IMR-90 (cell line): Measurements from ENCODE around the gene TST. TPM values are rescaled to one million over a fixed set of nuclear protein-coding genes. Genes with fewer than 3 reads are reported as not detected.

Source experiments
- ATAC-seq: fragments of 200-7000 bp; cut with Tn5 transposase; 2 replicates; pipeline ENCODE4 v1.9.1; 2020; ENCODE audit warnings: low read depth, mild to moderate bottlenecking, moderate library complexity
- BruUV-seq: library from RNA; stranded (reverse); fragments of 400-500 nt; replicated peaks from 2 replicates; lab custom pipeline; 2021; lab: Mats Ljungman, UMichigan
- CTCF ChIA-PET: fragments of 300-600 bp; formaldehyde crosslinking; extraction: SDS; loops from one replicate; lab custom pipeline; 2021; ENCODE audit warnings: antibody characterized with exemption; lab: Yijun Ruan, JAX
- POLR2A ChIA-PET: fragments of 300-600 bp; sonication (Branson Sonifier 250); formaldehyde crosslinking; loops from one replicate; lab custom pipeline; 2022; ENCODE audit warnings: antibody characterized with exemption; ENCODE audit not compliant: unreplicated experiment; lab: Charles Lee
- DNase-seq: peaks from one replicate; pipeline ENCODE4 v3.0.0; 2013
- H2AFZ ChIP-seq: replicated peaks from 2 replicates; pipeline ENCODE3; 2013; ENCODE audit warnings: low read length, mild to moderate bottlenecking; ENCODE audit not compliant: poor library complexity
- H2AK5ac ChIP-seq: 2 replicates; pipeline ENCODE4 v1.6.1; 2013; ENCODE audit warnings: low read depth, low read length, inconsistent platforms
- H2AK9ac ChIP-seq: replicated peaks from 2 replicates; pipeline ENCODE3; 2013; ENCODE audit warnings: mild to moderate bottlenecking, low read depth, low read length, moderate library complexity; ENCODE audit not compliant: poor library complexity
- H2BK120ac ChIP-seq: 2 replicates; pipeline ENCODE4 v1.6.1; 2013; ENCODE audit warnings: low read depth, low read length, inconsistent platforms
- H2BK15ac ChIP-seq: 3 replicates; pipeline ENCODE4 v1.6.1; 2013; ENCODE audit warnings: low read depth, low read length, inconsistent platforms
- H2BK20ac ChIP-seq: 2 replicates; pipeline ENCODE4 v1.6.1; 2013; ENCODE audit warnings: low read depth, mild to moderate bottlenecking, inconsistent platforms, low read length, moderate library complexity
- H2BK5ac ChIP-seq: 2 replicates; pipeline ENCODE4 v1.6.1; 2013; ENCODE audit warnings: mild to moderate bottlenecking, low read depth, low read length, inconsistent platforms; ENCODE audit not compliant: poor library complexity, severe bottlenecking
- H3K14ac ChIP-seq: replicated peaks from 2 replicates; pipeline ENCODE4 v1.6.1; 2013; ENCODE audit warnings: low read depth, low read length, inconsistent platforms
- H3K18ac ChIP-seq: 2 replicates; pipeline ENCODE4 v1.6.1; 2013; ENCODE audit warnings: low read depth, low read length, control low read depth
- H3K23ac ChIP-seq: 2 replicates; pipeline ENCODE4 v1.6.1; 2013; ENCODE audit warnings: low read depth, low read length, inconsistent platforms
- H3K27ac ChIP-seq: 2 replicates; pipeline ENCODE4 v1.5.1; 2013; ENCODE audit warnings: mild to moderate bottlenecking, control low read depth, low read length; ENCODE audit not compliant: insufficient read depth
- H3K27me3 ChIP-seq: 2 replicates; pipeline ENCODE4 v1.6.1; 2013; ENCODE audit warnings: low read length; ENCODE audit not compliant: control insufficient read depth, insufficient read depth
- H3K36me3 ChIP-seq: 2 replicates; pipeline ENCODE4 v1.6.1; 2013; ENCODE audit warnings: low read length, mixed read lengths; ENCODE audit not compliant: control insufficient read depth, insufficient read depth
- H3K4ac ChIP-seq: 2 replicates; pipeline ENCODE4 v1.6.1; 2013; ENCODE audit warnings: low read depth, low read length, inconsistent platforms
- H3K4me1 ChIP-seq: 2 replicates; pipeline ENCODE4 v1.6.1; 2013; ENCODE audit warnings: low read length, mixed read lengths; ENCODE audit not compliant: control insufficient read depth, insufficient read depth
- H3K4me2 ChIP-seq: 2 replicates; pipeline ENCODE4 v1.6.1; 2013; ENCODE audit warnings: low read depth, mild to moderate bottlenecking, control low read depth, low read length, moderate library complexity
- H3K4me3 ChIP-seq: 2 replicates; pipeline ENCODE4 v1.5.1; 2013; ENCODE audit warnings: low read depth, mild to moderate bottlenecking, control low read depth, low read length, moderate library complexity; ENCODE audit not compliant: insufficient read depth
- H3K56ac ChIP-seq: 2 replicates; pipeline ENCODE4 v1.6.1; 2013; ENCODE audit warnings: low read length, inconsistent platforms; ENCODE audit not compliant: insufficient read depth; ENCODE audit errors: extremely low read depth
- H3K79me1 ChIP-seq, 2 experiments: 2 replicates each; pipeline ENCODE4 v1.6.1; 2013; ENCODE audit warnings: low read length in 2 of 2, inconsistent platforms in 1 of 2, low read depth in 1 of 2
- H3K9ac ChIP-seq: 2 replicates; pipeline ENCODE4 v1.6.1; 2013; ENCODE audit warnings: low read depth, low read length, control low read depth
- H3K9me1 ChIP-seq: 2 replicates; pipeline ENCODE4 v1.6.1; 2013; ENCODE audit warnings: low read length, inconsistent platforms; ENCODE audit not compliant: insufficient read depth
- H3K9me3 ChIP-seq: 2 replicates; pipeline ENCODE4 v1.6.1; 2013; ENCODE audit warnings: low read length; ENCODE audit not compliant: control insufficient read depth, insufficient read depth
- H4K20me1 ChIP-seq: 2 replicates; pipeline ENCODE4 v1.6.1; 2013; ENCODE audit warnings: low read length, inconsistent platforms; ENCODE audit not compliant: insufficient read depth
- H4K5ac ChIP-seq: 2 replicates; pipeline ENCODE4 v1.6.1; 2013; ENCODE audit warnings: mild to moderate bottlenecking, low read depth, low read length, control low read depth
- H4K8ac ChIP-seq, 2 experiments: 2 replicates each; pipeline ENCODE4 v1.6.1; 2013; ENCODE audit warnings: low read depth in 2 of 2, low read length in 2 of 2, control low read depth in 1 of 2, inconsistent platforms in 1 of 2
- H4K91ac ChIP-seq: 2 replicates; pipeline ENCODE4 v1.6.1; 2013; ENCODE audit warnings: low read depth, low read length, inconsistent platforms; ENCODE audit not compliant: insufficient read depth
- CEBPB ChIP-seq: IDR thresholded peaks from 2 replicates; pipeline ENCODE4 v1.6.1; 2012; ENCODE audit warnings: low read depth, low read length, improper control_type of control experiment
- CHD1 ChIP-seq: IDR thresholded peaks from 2 replicates; pipeline ENCODE4 v1.6.1; 2012; ENCODE audit warnings: low read depth, low read length, improper control_type of control experiment
- CTCF ChIP-seq: conservative IDR thresholded peaks from 2 replicates; pipeline ENCODE4 v1.5.1; 2012; ENCODE audit warnings: mild to moderate bottlenecking, low read depth, low read length, improper control_type of control experiment
- FOS ChIP-seq: fragments of 150-350 bp; IDR thresholded peaks from 2 replicates; pipeline ENCODE4 v1.6.1; 2016; ENCODE audit warnings: low read depth, low read length
- MXI1 ChIP-seq: IDR thresholded peaks from 2 replicates; pipeline ENCODE4 v1.6.1; 2012; ENCODE audit warnings: low read depth, mild to moderate bottlenecking, low read length, moderate library complexity, borderline replicate concordance
- POLR2A ChIP-seq: IDR thresholded peaks from 2 replicates; pipeline ENCODE4 v1.6.1; 2012; ENCODE audit warnings: mild to moderate bottlenecking, low read depth, low read length
- RAD21 ChIP-seq: IDR thresholded peaks from 2 replicates; pipeline ENCODE4 v1.6.1; 2012; ENCODE audit warnings: low read length, improper control_type of control experiment
- RFX5 ChIP-seq: IDR thresholded peaks from 2 replicates; pipeline ENCODE4 v1.8.0; 2012; ENCODE audit warnings: low read depth, mild to moderate bottlenecking, low read length, moderate library complexity
- SMC3 ChIP-seq: fragments of 150-350 bp; IDR thresholded peaks from 2 replicates; pipeline ENCODE4 v1.6.1; 2016; ENCODE audit warnings: low read depth, mild to moderate bottlenecking, antibody characterized with exemption, low read length, moderate library complexity
- WGBS, 2 experiments: methylation state at CpG; one replicate each; pipeline versions ENCODE4 v1.1.5 to v1.1.7; 2013; ENCODE audit warnings: missing lambda C conversion rate in 2 of 2; ENCODE audit not compliant: insufficient read length in 1 of 2; ENCODE audit errors: extremely low coverage in 2 of 2; 5-methylcytosine and 5-hydroxymethylcytosine counted together
- dilution Hi-C: fragments of 300-500 bp; cut with HindIII; formaldehyde crosslinking; loops from one replicate; pipeline ENCODE4 v1.14.3; 2018; ENCODE audit warnings: low sequenced_read_pairs; ENCODE audit not compliant: unreplicated experiment
- in situ Hi-C: fragments of 300-500 bp; cut with MboI; formaldehyde crosslinking; loops from 3 replicates; pipeline ENCODE4 v1.14.3; 2019; ENCODE audit warnings: low sequenced_read_pairs, inconsistent platforms, mixed read lengths
- intact Hi-C: fragments of 100-400 bp; cut with micrococcal nuclease; formaldehyde crosslinking; loops from 2 replicates; pipeline ENCODE4 v1.10.0; 2022
- polyA plus RNA-seq, 3 experiments: library from polyadenylated mRNA; depleted of rRNA; stranded (reverse); fragments of >200 nt; gene quantifications; 2 replicates each; pipeline ENCODE4 v1.2.3, GENCODE V29; 2012; ENCODE audit warnings: low replicate concordance in 1 of 3
- total RNA-seq: library from RNA; depleted of rRNA; stranded (reverse); fragments of >200 nt; gene quantifications from 2 replicates; pipeline ENCODE4 v1.2.3, GENCODE V29; 2012

TST gene
- total and polyA plus RNA-seq, 2 of the 4 experiments (the other 2 are of a cell fraction) = 31.7 to 37.7 TPM

- TF ChIP-seq FOS = no peak
Observed at GRCh38 chr22:37030560-37031281, 11.5 kb upstream of the TST start (continued).

- Histone ChIP-seq H2BK20ac (no peak overlapping the region), H3K4ac (no peak overlapping the region), H3K79me1 (peaks cover 0 to 17% of the 10 kb centered on the region in 2 experiments; a peak in 3 of 4 replicates), H2BK5ac (no peak overlapping the region), H3K23ac (no peak overlapping the region), H3K27me3 (no peaks in the 10 kb centered on the region), H3K36me3 (peaks cover 44% of the 10 kb centered on the region), H2AK5ac (no peak overlapping the region), H3K4me2 (no peak overlapping the region), H2AFZ (no peak overlapping the region), H2BK120ac (no peak overlapping the region), H3K18ac (no peak overlapping the region), H3K9me3 (no peaks in the 10 kb centered on the region), H3K9me1 (peaks cover 10% of the 10 kb centered on the region; the same call in 1 of the 2 replicates), H4K5ac (no peak overlapping the region), H3K56ac (no peak overlapping the region), H3K27ac (no peak overlapping the region), H4K20me1 (peaks cover 16% of the 10 kb centered on the region), H4K91ac (no peak overlapping the region), H3K4me3 (no peak overlapping the region), H3K9ac (no peak overlapping the region), H4K8ac (no peak overlapping the region), H3K14ac (no peak overlapping the region), H2BK15ac (no peak overlapping the region), H2AK9ac (peak overlapping the region; percentile 37), H3K4me1 (no peaks in the 10 kb centered on the region; the same call in 1 of the 2 replicates)
- CTCF ChIA-PET = no interaction called here
- ATAC-seq = no peak
- 94% methylated on average over 16 of the region's 22 CpGs; no CpG with 5 or more reads in 1 of the 2 experiments for WGBS, 2 experiments
- in situ Hi-C loops (no loop called here), intact Hi-C loops (no loop called here), dilution Hi-C loops (no loop called here)
- no TSS peak for BruUV-seq
- no peak for DNase-seq
- no peak for TF ChIP-seq CEBPB
- no peak for TF ChIP-seq SMC3
- no peak for TF ChIP-seq RFX5
- no peak for TF ChIP-seq POLR2A
- no peak for TF ChIP-seq CHD1
- no peak for TF ChIP-seq RAD21
- no peak for TF ChIP-seq CTCF
- no peak for TF ChIP-seq MXI1
- POLR2A ChIA-PET = no interaction called here
Observed at GRCh38 chr22:37028692-37029674, 9.7 kb upstream of the TST start.
